GM23338 (cell line): ENCODE data around the gene SIGLEC6. TPM values are rescaled to one million over a fixed set of nuclear protein-coding genes. Genes with fewer than 3 reads are reported as not detected.

Experiments
- ATAC-seq: fragments of 200-7000 bp; cut with Tn5 transposase; 3 replicates; pipeline ENCODE4 v1.9.1; 2020
- DNase-seq: peaks from one replicate; pipeline ENCODE4 v3.0.0-alpha.2; 2015; ENCODE audit warnings: low spot score
- H2AFZ ChIP-seq: fragments of 200-600 bp; sonication (generic); 2 replicates; pipeline ENCODE4 v1.8.0; 2016; ENCODE audit warnings: antibody characterized with exemption, mild to moderate bottlenecking, moderate library complexity
- H3F3A ChIP-seq: fragments of 200-600 bp; sonication (generic); replicated peaks from 2 replicates; pipeline ENCODE4 v1.8.0; 2017; ENCODE audit warnings: antibody characterized with exemption, mixed run types, low read depth
- H3K27ac ChIP-seq: fragments of 200-600 bp; sonication (generic); 2 replicates; pipeline ENCODE4 v1.6.1; 2016; ENCODE audit warnings: low read depth
- H3K27me3 ChIP-seq: fragments of 200-600 bp; sonication (generic); 2 replicates; pipeline ENCODE4 v1.8.0; 2016; ENCODE audit warnings: mild to moderate bottlenecking, mixed run types, moderate library complexity; ENCODE audit not compliant: insufficient read depth
- H3K36me3 ChIP-seq: fragments of 200-600 bp; sonication (generic); 2 replicates; pipeline ENCODE4 v1.8.0; 2016; ENCODE audit warnings: mild to moderate bottlenecking; ENCODE audit not compliant: insufficient read depth
- H3K4me1 ChIP-seq: fragments of 200-600 bp; sonication (generic); 2 replicates; pipeline ENCODE4 v1.8.0; 2016; ENCODE audit warnings: mild to moderate bottlenecking, moderate library complexity; ENCODE audit not compliant: insufficient read depth
- H3K4me2 ChIP-seq: fragments of 200-600 bp; sonication (generic); 2 replicates; pipeline ENCODE4 v1.7.1; 2017; ENCODE audit warnings: mixed run types
- H3K4me3 ChIP-seq: fragments of 200-600 bp; sonication (generic); 2 replicates; pipeline ENCODE4 v1.6.1; 2016; ENCODE audit warnings: mixed run types
- H3K79me2 ChIP-seq: fragments of 200-600 bp; sonication (generic); replicated peaks from 2 replicates; pipeline ENCODE4 v1.8.0; 2017; ENCODE audit warnings: mild to moderate bottlenecking; ENCODE audit not compliant: insufficient read depth
- H3K9me2 ChIP-seq: fragments of 200-600 bp; sonication (generic); 2 replicates; pipeline ENCODE4 v1.8.0; 2017; ENCODE audit not compliant: insufficient read depth
- H4K20me1 ChIP-seq: fragments of 200-600 bp; sonication (generic); replicated peaks from 2 replicates; pipeline ENCODE4 v1.8.0; 2017; ENCODE audit warnings: mild to moderate bottlenecking; ENCODE audit not compliant: insufficient read depth
- H3K27ac Mint-ChIP-seq: 2 replicates; pipeline ENCODE4 v1.8.0; 2020; ENCODE audit warnings: inconsistent platforms, mild to moderate bottlenecking, moderate library complexity, mixed read lengths
- H3K27me3 Mint-ChIP-seq: 3 replicates; pipeline ENCODE4 v1.8.0; 2022; ENCODE audit warnings: low read depth, mild to moderate bottlenecking, moderate library complexity, mixed read lengths, inconsistent platforms; ENCODE audit not compliant: insufficient read depth, poor library complexity
- H3K36me3 Mint-ChIP-seq: 3 replicates; pipeline ENCODE4 v1.8.0; 2021; ENCODE audit warnings: low read depth, mild to moderate bottlenecking, inconsistent platforms, moderate library complexity, mixed read lengths
- H3K4me1 Mint-ChIP-seq: 3 replicates; pipeline ENCODE4 v1.8.0; 2020; ENCODE audit warnings: mild to moderate bottlenecking, inconsistent platforms, mixed read lengths
- H3K4me3 Mint-ChIP-seq: 3 replicates; pipeline ENCODE4 v1.8.0; 2021; ENCODE audit warnings: moderate library complexity, mild to moderate bottlenecking, inconsistent platforms, mixed read lengths
- H3K9me3 Mint-ChIP-seq: 3 replicates; pipeline ENCODE4 v1.8.0; 2020; ENCODE audit warnings: moderate library complexity, mild to moderate bottlenecking, inconsistent platforms, mixed read lengths
- CREB1 ChIP-seq: fragments of 250-450 bp; sonication (Bioruptor Pico); IDR thresholded peaks from 2 replicates; pipeline ENCODE4 v1.5.0; 2020; ENCODE audit warnings: low read depth, mild to moderate bottlenecking, moderate library complexity
- CTCF ChIP-seq, 2 experiments: fragments of 200-600 bp in 1 of 2; sonication (generic) in 1 of 2; conservative IDR thresholded peaks; 2 replicates each; pipeline versions ENCODE4 v1.5.1 to v1.6.1; 2016 to 2017; ENCODE audit warnings: antibody characterized with exemption in 2 of 2, low read depth in 2 of 2, mild to moderate bottlenecking in 2 of 2, moderate library complexity in 1 of 2
- EZH2 ChIP-seq: fragments of 200-600 bp; sonication (generic); IDR thresholded peaks from one replicate; pipeline ENCODE4 v1.8.0; 2017; ENCODE audit warnings: antibody characterized with exemption, mild to moderate bottlenecking, low read depth; ENCODE audit not compliant: unreplicated experiment
- EZH2phosphoT487 ChIP-seq: fragments of 200-600 bp; sonication (generic); IDR thresholded peaks from one replicate; pipeline ENCODE4 v1.8.1; 2018; ENCODE audit warnings: antibody characterized with exemption; ENCODE audit not compliant: unreplicated experiment
- JUNB ChIP-seq: IDR thresholded peaks from one replicate; pipeline ENCODE4 v1.6.1; 2016; ENCODE audit warnings: antibody characterized with exemption; ENCODE audit not compliant: unreplicated experiment
- NANOG ChIP-seq: IDR thresholded peaks from 2 replicates; pipeline ENCODE4 v1.6.1; 2016; ENCODE audit warnings: antibody characterized with exemption, borderline replicate concordance
- POLR2AphosphoS5 ChIP-seq: IDR thresholded peaks from 2 replicates; pipeline ENCODE4 v1.6.1; 2016; ENCODE audit warnings: antibody characterized with exemption, low read depth
- REST ChIP-seq: IDR thresholded peaks from one replicate; pipeline ENCODE4 v1.6.1; 2018; ENCODE audit warnings: antibody characterized with exemption; ENCODE audit not compliant: unreplicated experiment
- STAT1 ChIP-seq: IDR thresholded peaks from one replicate; pipeline ENCODE4 v1.6.1; 2016; ENCODE audit warnings: antibody characterized with exemption; ENCODE audit not compliant: unreplicated experiment
- ZNF114 ChIP-seq: fragments of 250-450 bp; sonication (Bioruptor Pico); IDR thresholded peaks from 2 replicates; pipeline ENCODE4 v1.5.0; 2020; ENCODE audit warnings: mild to moderate bottlenecking, moderate library complexity
- polyA plus RNA-seq: library from polyadenylated mRNA; unstranded; fragments of >200 nt; fragmentation: Nextera tagmentation; extraction: Ambion mirVana; gene quantifications from 2 replicates; pipeline ENCODE4 v1.2.1, GENCODE V29; 2016
- total RNA-seq: library from RNA; depleted of rRNA; stranded (reverse); fragments of >200 nt; shearing (Covaris generic); gene quantifications from 2 replicates; pipeline ENCODE4 v1.2.3, GENCODE V29; 2014

The SIGLEC6 gene
- total and polyA plus RNA-seq, 2 experiments from 2014 or later: 0.76 TPM; not detected in 1

- no peak overlapping the region for H2AFZ ChIP-seq
- ATAC-seq (no peak), DNase-seq (no peak)
- no peaks in the 10 kb centered on the region for H3K36me3 ChIP-seq
- TF ChIP-seq POLR2AphosphoS5 (no peak), EZH2phosphoT487 (no peak)
- H3K27ac ChIP-seq: no peak overlapping the region
- H3K4me3 ChIP-seq: no peak overlapping the region
- no peaks in the 10 kb centered on the region for H3K4me1 Mint-ChIP-seq
- peaks cover 89% of the 10 kb centered on the region for H3K9me3 Mint-ChIP-seq
- H3F3A ChIP-seq: no peaks in the 10 kb centered on the region
- H3K4me3 Mint-ChIP-seq: no peak overlapping the region
- no peak overlapping the region for H3K4me2 ChIP-seq
- H4K20me1 ChIP-seq: no peaks in the 10 kb centered on the region
- H3K27me3 Mint-ChIP-seq: no peaks in the 10 kb centered on the region
- no peaks in the 10 kb centered on the region for H3K79me2 ChIP-seq
- no peaks in the 10 kb centered on the region for H3K27me3 ChIP-seq
- no peak overlapping the region for H3K27ac Mint-ChIP-seq
- 0 out of 2 replicates have a peak, but pooled peaks cover 6% of the 10 kb centered on the region for H3K9me2 ChIP-seq
- peaks cover 9% of the 10 kb centered on the region; the same call in 2 of the 3 replicates for H3K36me3 Mint-ChIP-seq
- no peaks in the 10 kb centered on the region for H3K4me1 ChIP-seq
Measured at GRCh38 chr19:51521781-51522180, 9.7 kb downstream of the SIGLEC6 start.

- Histone ChIP-seq H3K36me3 (no peaks in the 10 kb centered on the region), H4K20me1 (no peaks in the 10 kb centered on the region), H3K79me2 (no peaks in the 10 kb centered on the region), H3K27ac (no peak overlapping the region), H3K4me1 (no peaks in the 10 kb centered on the region), H3F3A (no peaks in the 10 kb centered on the region), H3K4me2 (no peak overlapping the region), H3K4me3 (no peak overlapping the region), H3K27me3 (no peaks in the 10 kb centered on the region), H2AFZ (no peak overlapping the region), H3K9me2 (0 out of 2 replicates have a peak, but pooled peaks cover 6% of the 10 kb centered on the region)
- Mint-ChIP-seq H3K27me3 (no peaks in the 10 kb centered on the region), H3K27ac (no peak overlapping the region), H3K36me3 (peaks cover 9% of the 10 kb centered on the region; the same call in 2 of the 3 replicates), H3K9me3 (peaks cover 89% of the 10 kb centered on the region), H3K4me3 (no peak overlapping the region), H3K4me1 (no peaks in the 10 kb centered on the region)
- TF ChIP-seq STAT1: no peak
- no peak for TF ChIP-seq CREB1 (CRISPR knock-in tag)
- TF ChIP-seq EZH2: no peak
- no peak for TF ChIP-seq ZNF114 (CRISPR knock-in tag)
- no peak for TF ChIP-seq CTCF (conservative IDR thresholded peaks at IDR 0.05; ENCODE audit: low read depth in 2 of 2)
- ATAC-seq (no peak), DNase-seq (no peak)
Measured at GRCh38 chr19:51521357-51521756, 10.1 kb downstream of the SIGLEC6 start.

GRCh38 chr19:51520728-51521127, 10.7 kb downstream of the SIGLEC6 start:
- Mint-ChIP-seq H3K36me3 (peaks cover 9% of the 10 kb centered on the region; the same call in 2 of the 3 replicates), H3K9me3 (peaks cover 85% of the 10 kb centered on the region), H3K27ac (no peak overlapping the region), H3K4me3 (no peak overlapping the region), H3K4me1 (no peaks in the 10 kb centered on the region), H3K27me3 (no peaks in the 10 kb centered on the region)
- Histone ChIP-seq H3K27me3 (no peaks in the 10 kb centered on the region), H3K4me3 (no peak overlapping the region), H2AFZ (no peak overlapping the region), H3K27ac (no peak overlapping the region), H3F3A (no peaks in the 10 kb centered on the region), H3K9me2 (0 out of 2 replicates have a peak, but pooled peaks cover 6% of the 10 kb centered on the region), H4K20me1 (no peaks in the 10 kb centered on the region), H3K79me2 (no peaks in the 10 kb centered on the region), H3K4me2 (no peak overlapping the region), H3K4me1 (no peaks in the 10 kb centered on the region), H3K36me3 (no peaks in the 10 kb centered on the region)
- DNase-seq (no peak), ATAC-seq (no peak)
- TF ChIP-seq POLR2AphosphoS5 (no peak), EZH2 (no peak), JUNB (no peak), REST (no peak), EZH2phosphoT487 (no peak), ZNF114 (CRISPR knock-in tag) (no peak), CTCF (conservative IDR thresholded peaks at IDR 0.05; ENCODE audit: low read depth in 2 of 2) (no peak), NANOG (no peak)
